LNCAP (cell line): ENCODE data around the gene GPC5.

Experiments used
- TF ChIP-seq, protein P1 (sequence below): fragments of 450-650 bp; IDR thresholded peaks from 2 replicates; pipeline ENCODE4 v1.5.1; 2017; ENCODE audit warnings: mild to moderate bottlenecking

Gene GPC5

DNA sequence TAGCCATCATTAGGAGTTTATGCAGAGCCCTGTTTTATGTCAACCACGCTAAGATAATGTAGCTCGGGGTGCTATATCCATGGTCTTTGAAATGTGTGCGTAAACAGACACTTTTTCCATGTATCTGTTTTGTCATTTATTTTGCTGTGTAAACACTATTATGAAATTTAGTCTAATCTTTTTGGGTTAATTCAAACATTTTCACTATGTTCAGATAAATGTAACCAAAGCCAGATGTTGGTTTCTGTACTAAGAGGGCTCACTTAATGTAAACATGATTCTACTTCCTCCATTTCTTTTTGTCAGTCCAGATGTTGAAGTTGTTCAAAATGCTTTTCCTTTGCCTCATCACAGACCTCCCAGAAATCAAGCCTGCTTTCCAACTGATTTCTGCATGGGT lies 1328.7 kb downstream of the GPC5 start:
- TF ChIP-seq, protein P1, sequence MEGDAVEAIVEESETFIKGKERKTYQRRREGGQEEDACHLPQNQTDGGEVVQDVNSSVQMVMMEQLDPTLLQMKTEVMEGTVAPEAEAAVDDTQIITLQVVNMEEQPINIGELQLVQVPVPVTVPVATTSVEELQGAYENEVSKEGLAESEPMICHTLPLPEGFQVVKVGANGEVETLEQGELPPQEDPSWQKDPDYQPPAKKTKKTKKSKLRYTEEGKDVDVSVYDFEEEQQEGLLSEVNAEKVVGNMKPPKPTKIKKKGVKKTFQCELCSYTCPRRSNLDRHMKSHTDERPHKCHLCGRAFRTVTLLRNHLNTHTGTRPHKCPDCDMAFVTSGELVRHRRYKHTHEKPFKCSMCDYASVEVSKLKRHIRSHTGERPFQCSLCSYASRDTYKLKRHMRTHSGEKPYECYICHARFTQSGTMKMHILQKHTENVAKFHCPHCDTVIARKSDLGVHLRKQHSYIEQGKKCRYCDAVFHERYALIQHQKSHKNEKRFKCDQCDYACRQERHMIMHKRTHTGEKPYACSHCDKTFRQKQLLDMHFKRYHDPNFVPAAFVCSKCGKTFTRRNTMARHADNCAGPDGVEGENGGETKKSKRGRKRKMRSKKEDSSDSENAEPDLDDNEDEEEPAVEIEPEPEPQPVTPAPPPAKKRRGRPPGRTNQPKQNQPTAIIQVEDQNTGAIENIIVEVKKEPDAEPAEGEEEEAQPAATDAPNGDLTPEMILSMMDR = no peak

DNA sequence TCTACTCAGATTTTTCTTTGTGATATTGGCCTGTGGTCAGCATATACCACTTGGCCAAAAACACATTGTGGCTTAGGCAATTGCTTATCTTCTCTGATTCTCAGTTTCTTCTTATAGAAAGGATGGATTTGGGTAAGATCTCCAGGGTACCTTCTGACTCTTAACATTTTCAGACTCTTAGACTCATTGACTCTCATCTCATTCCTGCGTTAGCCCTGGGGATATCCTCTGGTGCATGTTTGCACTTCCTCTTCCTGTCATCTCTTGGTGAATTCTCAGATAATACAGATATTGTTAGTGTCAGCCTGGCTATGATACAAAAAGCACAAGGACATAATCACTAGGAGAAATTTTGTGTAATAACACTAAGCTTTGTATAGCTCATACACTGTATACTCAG lies 1335.6 kb downstream of the GPC5 start:
- TF ChIP-seq, protein P1 = no peak

DNA sequence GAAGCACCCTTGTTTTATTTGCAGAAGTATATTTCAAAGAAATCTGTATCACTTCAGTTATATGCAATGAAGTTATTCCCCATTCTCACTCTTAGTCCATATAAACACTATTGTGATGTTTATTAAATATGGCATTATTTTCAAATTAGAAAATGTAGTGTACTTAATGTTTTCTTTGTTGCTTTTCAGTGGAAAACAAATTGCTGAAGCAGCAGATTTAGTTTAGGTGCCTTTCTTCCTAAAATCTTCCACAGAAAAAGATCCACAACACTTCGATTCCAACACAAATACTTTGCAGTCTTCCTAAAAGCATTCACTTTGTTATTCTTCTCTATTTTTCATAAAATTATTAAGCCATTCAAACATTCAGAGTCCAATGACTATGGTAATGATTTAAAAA lies 1336.1 kb downstream of the GPC5 start:
- TF ChIP-seq, protein P1 = no peak

DNA sequence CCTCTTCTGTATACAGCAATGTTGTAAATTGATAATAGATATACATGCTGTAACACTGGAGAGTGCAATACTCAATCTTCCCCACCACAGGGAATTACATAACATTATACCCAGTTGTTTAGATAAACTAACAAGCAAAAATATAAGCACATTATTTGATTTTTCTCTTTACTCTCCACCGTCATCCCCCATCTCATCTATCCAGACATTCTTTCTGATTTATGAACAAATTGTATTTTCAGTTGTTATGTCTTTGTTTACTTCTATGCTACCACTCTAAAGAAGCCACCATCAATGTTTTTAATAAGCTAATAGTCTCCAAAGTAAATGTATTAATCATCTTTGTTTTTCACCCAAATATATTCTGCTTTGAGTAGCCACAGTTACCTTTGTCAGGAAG lies 1337.5 kb downstream of the GPC5 start:
- TF ChIP-seq, protein P1 = no peak

DNA sequence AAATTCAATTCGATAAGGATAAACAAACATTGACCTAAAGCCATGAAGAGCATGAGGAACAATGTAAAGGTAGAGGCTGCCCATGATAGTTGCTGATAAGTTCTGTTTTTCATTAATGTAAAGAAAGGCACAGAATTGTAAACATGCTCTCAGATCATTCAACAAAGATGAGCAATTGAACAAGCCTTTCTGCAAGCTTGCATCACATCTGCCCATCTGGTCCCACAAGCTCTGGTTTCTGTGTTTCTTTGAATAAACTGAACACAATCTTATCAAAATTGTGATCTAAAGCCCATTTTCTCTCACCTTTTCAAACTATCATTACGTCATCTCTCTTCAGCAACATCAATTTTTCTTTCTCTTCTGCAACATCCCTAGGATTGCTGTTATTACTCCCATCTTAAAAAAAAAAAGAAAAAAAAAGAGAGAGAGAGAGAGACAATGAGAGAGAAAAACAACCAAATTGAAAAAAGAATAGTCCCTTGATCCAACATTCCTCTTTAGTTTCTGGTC lies 1340.9 kb downstream of the GPC5 start:
- TF ChIP-seq, protein P1 = no peak

DNA sequence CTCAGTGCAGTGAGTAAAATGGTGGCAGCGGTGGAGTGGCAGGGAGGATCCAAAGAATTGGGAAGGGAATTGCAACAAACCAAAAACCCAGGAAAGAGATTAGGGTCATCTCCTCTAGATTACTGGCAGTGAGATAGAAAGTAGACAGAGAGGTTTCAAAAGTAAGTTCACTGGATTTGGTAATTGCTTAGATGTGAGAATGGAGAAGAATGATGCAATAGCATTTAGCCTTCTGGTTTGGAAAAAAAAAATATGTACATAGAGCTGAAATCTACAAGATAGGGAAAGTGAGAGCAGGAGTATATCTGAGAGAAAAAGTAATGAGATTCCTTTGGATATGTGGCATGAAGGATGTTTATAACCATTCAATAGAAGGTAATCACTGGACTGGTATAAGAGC lies 1345.6 kb downstream of the GPC5 start:
- TF ChIP-seq, protein P1 = no peak

DNA sequence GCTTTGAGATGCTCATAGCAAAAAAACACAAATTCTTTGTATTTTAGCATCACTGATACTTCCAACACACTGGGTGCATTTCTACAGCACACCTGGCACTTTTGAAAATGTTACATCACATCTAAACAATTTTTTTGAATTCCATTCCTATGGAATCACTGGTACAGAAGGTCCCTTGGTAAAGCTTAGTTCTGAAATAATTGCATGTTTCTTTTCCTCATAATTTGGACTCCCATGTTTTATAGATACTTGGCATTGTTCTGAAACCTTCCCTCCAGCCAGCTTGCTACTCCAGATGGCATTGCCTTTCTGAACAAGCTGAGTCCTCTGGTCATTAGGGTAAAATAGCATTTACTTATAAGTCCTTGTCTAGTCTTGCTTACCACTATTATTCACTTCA lies 1346.8 kb downstream of the GPC5 start:
- TF ChIP-seq, protein P1 = no peak

DNA sequence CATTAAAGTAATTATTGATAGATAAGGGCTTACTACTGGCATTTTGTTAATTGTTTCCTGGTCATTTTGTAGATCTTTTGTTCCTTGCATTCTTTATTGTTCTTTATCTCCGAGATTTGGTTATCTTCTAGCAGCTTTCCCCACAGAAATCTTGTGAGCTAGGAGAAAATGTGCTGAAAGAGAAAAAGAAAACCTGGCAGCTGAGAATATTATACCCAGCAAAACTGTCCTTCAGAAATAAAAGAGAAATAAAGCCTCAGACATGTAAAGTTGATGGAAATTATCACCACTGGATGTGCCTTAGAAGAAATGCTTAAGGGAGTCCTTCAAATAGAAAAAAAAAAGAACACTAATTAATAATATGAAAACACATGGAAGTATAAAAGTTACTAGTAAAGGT lies 1363.3 kb downstream of the GPC5 start:
- TF ChIP-seq, protein P1 = no peak
